ENCODE results near the gene KRT75.

- no peak for TF ChIP-seq CTCF (IDR thresholded peaks at IDR 0.05)
- TF ChIP-seq POLR2AphosphoS5 (IDR thresholded peaks at IDR 0.05): no peak
- TF ChIP-seq EP300 (IDR thresholded peaks at IDR 0.05): no peak
Observed at GRCh38 chr12:52382854-52383253, 51.3 kb downstream of the KRT75 start.

Measured in stomach (tissue), 4 donors.